ENCODE data around the gene RBM39. TPM values are rescaled to one million over a fixed set of nuclear protein-coding genes. Genes with fewer than 3 reads are reported as not detected.
A peak's percentile ranks its signal among the peaks of the same experiment; 100 is the strongest.

The RBM39 gene
- total and polyA plus RNA-seq, 2 of the 13 experiments (the other 11 are each of a cell fraction or from before 2014, with no cell fraction given): 788 to 920 TPM

DNA sequence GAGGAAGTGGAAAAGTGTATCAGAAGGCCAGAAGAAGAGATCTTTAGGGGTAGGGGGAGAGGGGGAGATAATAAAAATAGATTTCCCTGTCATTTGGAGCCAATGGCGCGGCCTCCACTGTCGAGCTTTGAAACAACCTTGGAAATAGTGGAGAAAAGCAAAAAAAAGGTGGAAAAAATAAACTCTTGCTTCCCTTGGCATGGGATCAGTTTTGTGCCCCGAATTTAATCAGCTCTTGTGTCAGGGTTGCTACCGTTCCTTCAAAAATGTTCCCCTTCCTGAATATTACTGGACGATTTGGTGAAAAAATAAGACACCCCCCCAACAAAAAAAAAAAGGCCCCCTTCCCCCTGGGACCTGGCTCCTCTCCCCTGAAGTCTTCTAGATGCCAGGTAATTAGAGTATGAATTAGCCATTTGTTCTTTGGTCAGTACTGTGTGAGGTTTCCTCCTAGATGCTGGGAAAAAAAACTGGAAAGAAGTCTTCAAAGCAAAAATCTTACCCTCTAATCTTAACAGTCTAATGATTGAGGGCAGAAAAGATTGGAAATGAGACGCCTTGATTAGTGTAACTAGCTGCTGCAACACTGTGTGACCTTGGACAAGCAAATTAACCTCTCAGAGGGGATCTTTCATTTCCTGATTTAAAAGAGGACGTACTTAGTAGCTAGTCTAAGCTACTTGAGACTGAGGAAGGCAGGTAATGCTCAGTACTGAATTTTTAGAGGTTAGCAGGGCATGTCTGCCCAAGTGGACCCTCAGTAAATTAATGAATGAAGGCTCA is 872 bp upstream of the RBM39 start (continued):
- peak; percentile 8; the same call in 1 of the 2 replicates for TF ChIP-seq ELF4 (CRISPR knock-in tag; IDR thresholded peaks at IDR 0.05; ENCODE audit: borderline replicate concordance)
- peak; percentile 30; the same call in 1 of the 2 replicates for TF ChIP-seq GFI1 (CRISPR knock-in tag; IDR thresholded peaks at IDR 0.05; ENCODE audit: borderline replicate concordance)
- TF ChIP-seq, protein P1, sequence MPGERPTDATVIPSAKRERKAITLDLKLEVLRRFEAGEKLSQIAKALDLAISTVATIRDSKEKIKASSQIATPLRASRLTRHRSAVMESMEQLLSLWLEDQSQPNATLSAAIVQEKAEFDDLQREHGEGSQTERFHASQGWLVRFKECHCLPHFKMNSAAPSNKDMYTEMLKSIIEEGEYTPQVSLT (CRISPR knock-in tag; IDR thresholded peaks at IDR 0.05; ENCODE audit: borderline replicate concordance, low read depth): no peak
- TF ChIP-seq ZC3H4 (CRISPR knock-in tag; IDR thresholded peaks at IDR 0.05; ENCODE audit: borderline replicate concordance): peak; percentile 99
- peak; percentile 85 for TF ChIP-seq PCBP2 (optimal IDR thresholded peaks at IDR 0.05; ENCODE audit: low read depth, low read length, poor library complexity, severe bottlenecking)
- no peak for TF ChIP-seq ZNF614 (CRISPR knock-in tag; IDR thresholded peaks at IDR 0.05; ENCODE audit: borderline replicate concordance)
- no peak for TF ChIP-seq ZNF383 (CRISPR knock-in tag; IDR thresholded peaks at IDR 0.05; ENCODE audit: borderline replicate concordance)
- 0 out of 2 replicates have a peak, but pooled peaks have one; percentile 1 for TF ChIP-seq NR2F2 (IDR thresholded peaks at IDR 0.05; ENCODE audit: borderline replicate concordance, low read depth)
- TF ChIP-seq ZNF326 (CRISPR knock-in tag; IDR thresholded peaks at IDR 0.05; ENCODE audit: borderline replicate concordance): no peak
- 0 out of 2 replicates have a peak, but pooled peaks have one; percentile 10 for TF ChIP-seq KLF9 (CRISPR knock-in tag; IDR thresholded peaks at IDR 0.05; ENCODE audit: low read depth)
- TF ChIP-seq ARNTL (CRISPR knock-in tag; IDR thresholded peaks at IDR 0.05): no peak
- no peak for TF ChIP-seq ZNF740 (CRISPR knock-in tag; IDR thresholded peaks at IDR 0.05)
- TF ChIP-seq THAP11 (CRISPR knock-in tag; IDR thresholded peaks at IDR 0.05): peak; percentile 5; the same call in 1 of the 2 replicates
- TF ChIP-seq, protein P2, sequence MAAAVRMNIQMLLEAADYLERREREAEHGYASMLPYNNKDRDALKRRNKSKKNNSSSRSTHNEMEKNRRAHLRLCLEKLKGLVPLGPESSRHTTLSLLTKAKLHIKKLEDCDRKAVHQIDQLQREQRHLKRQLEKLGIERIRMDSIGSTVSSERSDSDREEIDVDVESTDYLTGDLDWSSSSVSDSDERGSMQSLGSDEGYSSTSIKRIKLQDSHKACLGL (CRISPR knock-in tag; IDR thresholded peaks at IDR 0.05): no peak
- TF ChIP-seq ZNF570 (CRISPR knock-in tag; IDR thresholded peaks at IDR 0.05; ENCODE audit: borderline replicate concordance): 0 out of 2 replicates have a peak, but pooled peaks have one; percentile 19
- TF ChIP-seq MLXIP (CRISPR knock-in tag; IDR thresholded peaks at IDR 0.05; ENCODE audit: borderline replicate concordance): peak; percentile 67; the same call in 1 of the 2 replicates
- 0 out of 2 replicates have a peak, but pooled peaks have one; percentile 4 for TF ChIP-seq IRX3 (CRISPR knock-in tag; IDR thresholded peaks at IDR 0.05; ENCODE audit: borderline replicate concordance, low read depth)
- peak; percentile 9; the same call in 1 of the 2 replicates for TF ChIP-seq SAP130 (CRISPR knock-in tag; IDR thresholded peaks at IDR 0.05; ENCODE audit: low read depth)
- peak; percentile 13; the same call in 1 of the 2 replicates for TF ChIP-seq ZNF354B (CRISPR knock-in tag; IDR thresholded peaks at IDR 0.05)
- peak; percentile 39 for TF ChIP-seq ASH2L (IDR thresholded peaks at IDR 0.05; ENCODE audit: insufficient read length, low read depth, low read length)
- TF ChIP-seq LBX2 (CRISPR knock-in tag; IDR thresholded peaks at IDR 0.05; ENCODE audit: borderline replicate concordance): no peak
- peak; percentile 7; the same call in 1 of the 2 replicates for TF ChIP-seq ZSCAN25 (CRISPR knock-in tag; IDR thresholded peaks at IDR 0.05)
- TF ChIP-seq GATAD1 (CRISPR knock-in tag; IDR thresholded peaks at IDR 0.05): 0 out of 2 replicates have a peak, but pooled peaks have one; percentile 4
